ENCODE results near the gene COLEC11.
A peak's percentile ranks its signal among the peaks of the same experiment; 100 is the strongest.
"Not testable (repeated sequence)": the region's sequence is repeated elsewhere in the genome, so short reads cannot be mapped to it uniquely, and the experiment has no call there.

Gene COLEC11

DNA sequence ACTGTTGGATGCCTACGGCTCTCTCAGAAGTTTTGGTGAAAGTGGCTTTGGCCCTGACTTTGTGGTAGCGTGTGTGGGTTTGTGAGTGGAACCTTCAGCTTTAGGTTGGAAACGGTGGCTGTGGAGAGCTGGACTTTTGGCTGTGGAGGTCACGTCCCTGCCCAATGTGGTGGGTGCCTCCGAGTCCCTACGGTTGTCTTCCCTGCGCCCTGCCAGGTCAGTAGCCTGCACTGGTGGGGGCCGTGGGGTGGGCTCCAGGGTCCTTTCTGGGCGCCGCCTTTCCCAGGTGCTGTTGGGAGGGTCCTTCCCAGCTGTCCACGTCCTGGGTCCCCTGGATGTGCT is 11.1 kb downstream of the COLEC11 start:
- DNase-seq (ENCODE audit: low spot score), result no peak

DNA sequence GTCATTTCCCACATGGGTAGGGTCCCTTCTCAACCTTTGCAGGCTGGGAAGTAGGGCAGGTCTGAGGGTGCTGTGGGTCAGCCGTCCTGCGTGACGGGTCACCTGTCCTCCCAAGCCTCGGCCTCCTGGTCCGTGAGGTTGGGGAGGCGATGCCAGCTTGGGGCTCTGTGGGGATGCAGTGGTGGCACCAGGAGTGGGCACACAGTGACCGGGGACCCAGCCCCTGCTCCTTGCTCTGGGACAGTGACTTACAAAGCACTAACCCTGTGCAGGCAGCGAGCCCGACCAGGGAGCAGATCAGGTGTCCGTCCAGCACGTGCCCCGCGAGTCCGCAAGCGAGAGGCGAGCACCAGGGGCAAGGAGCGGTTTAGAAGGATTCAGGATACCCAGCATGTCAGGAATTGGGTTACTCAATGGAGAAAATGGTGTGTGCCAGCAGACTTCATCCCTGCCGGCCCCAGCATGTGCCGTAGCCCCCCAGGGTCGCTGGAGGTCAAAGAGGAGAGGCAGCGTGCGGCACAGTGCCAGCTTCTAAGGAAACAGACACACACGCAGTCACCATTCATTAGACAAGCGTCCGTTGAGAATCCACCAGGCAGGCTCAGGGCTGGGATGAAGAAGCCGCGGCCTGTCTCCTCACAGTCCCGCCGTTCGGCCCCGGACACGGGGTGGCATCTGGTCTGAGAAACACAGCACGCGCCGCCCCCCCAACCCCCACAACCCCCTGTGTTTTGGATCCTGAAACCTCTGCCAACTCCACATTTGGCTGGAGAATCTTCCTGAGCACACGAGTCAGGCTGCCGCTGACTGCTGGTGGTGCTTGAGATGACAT is 11.7 kb downstream of the COLEC11 start:
- DNase-seq (ENCODE audit: low spot score), result peak; percentile 32

DNA sequence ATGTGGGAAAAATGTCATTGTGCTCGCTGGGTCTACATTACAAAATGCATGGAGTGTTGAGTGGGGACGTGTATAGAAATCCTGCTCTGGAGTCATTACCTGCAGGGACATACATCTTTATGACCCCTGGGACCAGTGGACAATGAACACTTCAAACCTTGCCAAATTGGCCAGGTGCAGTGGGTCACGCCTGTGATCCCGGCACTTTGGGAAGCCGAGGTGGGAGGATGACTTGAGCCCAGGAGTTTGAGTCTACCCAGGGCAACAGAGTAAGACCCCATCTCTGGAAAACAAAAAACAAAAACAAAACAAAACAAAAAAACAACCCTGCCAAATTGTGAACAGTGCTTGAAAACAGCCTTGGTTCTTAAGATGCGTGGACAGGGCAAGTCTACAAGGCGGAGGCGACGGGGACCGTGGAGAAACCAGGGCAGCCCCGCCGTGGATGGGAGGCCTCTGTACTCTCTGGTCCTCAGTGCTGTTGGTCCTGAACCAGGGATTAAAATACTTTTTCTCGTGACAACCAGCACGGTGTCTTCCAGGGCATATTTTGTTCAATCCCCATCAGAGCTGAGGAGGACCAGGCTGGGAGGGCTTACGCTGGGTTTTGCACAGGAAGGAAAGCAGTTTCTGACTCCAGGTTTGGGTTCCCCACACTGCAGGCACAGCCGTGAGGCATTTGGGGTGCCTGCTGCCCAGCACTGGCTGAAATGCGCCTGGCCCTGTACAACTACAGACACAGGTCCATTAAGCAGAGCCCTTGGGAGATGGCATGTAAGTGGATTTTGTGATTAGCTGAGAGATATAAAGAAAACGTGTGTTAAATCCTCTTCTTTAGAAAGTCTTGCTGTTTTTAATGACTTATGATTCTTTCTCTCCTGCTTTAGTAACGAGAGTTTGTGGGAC is 13.7 kb downstream of the COLEC11 start:
- DNase-seq (ENCODE audit: low spot score), result no peak

GRCh38 chr2:3609279-3609673 is 14.4 kb downstream of the COLEC11 start:
- not testable (repeated sequence) for DNase-seq (ENCODE audit: low spot score)

- no peak for DNase-seq (ENCODE audit: low spot score)
Observed at GRCh38 chr2:3610415-3610814, 15.5 kb downstream of the COLEC11 start.

DNA sequence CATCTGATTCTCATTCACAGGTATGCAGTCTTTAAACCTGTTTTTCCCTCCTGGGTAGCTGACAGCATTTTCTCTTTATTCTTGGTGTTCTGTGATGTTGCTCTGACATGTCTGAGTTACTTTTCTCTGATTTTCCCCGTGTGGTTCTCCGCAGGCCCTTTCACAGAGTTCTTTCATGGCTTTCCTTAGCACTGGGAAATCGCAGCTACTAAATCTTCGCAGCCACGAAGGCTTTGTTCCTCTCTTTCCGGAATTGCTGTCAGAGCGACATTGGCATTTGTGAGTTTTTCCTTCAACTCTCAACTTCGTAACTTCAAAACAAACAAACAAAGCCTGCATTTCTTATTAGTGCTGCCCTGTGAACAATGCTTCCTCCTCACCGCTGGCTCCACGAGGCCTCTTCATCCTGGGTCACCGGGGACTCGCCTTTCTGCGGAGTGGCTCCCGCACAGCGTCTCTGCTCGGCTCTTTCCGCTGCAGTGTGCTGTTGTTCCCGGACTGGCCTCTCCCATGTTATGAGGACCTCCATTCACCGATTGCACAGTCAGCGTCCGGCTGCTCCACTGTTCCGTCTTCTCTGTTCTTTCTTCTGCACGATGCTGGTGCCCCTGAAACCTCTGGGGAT is 16.1 kb downstream of the COLEC11 start:
- no peak for DNase-seq (ENCODE audit: low spot score)

DNA sequence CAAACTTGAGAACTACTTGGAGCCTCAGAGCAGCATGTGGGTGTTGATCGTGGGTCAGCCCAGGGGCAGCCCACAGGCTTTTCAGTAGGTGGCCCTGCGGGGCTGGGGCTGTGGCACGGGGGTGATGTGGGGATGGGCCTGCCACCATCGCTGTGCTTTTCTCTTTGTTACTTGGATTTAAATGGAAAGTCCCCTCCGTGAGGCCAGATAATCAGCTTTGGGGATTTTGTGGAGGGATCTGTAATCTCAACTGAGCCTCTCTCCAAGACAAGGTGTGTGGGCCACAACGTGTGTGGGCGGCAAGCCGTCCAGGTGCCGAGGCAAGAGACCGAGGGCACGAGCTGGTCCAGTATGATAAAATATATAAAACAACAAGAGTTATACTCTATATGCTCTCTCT is 16.7 kb downstream of the COLEC11 start:
- no peak for DNase-seq (ENCODE audit: low spot score)

DNA sequence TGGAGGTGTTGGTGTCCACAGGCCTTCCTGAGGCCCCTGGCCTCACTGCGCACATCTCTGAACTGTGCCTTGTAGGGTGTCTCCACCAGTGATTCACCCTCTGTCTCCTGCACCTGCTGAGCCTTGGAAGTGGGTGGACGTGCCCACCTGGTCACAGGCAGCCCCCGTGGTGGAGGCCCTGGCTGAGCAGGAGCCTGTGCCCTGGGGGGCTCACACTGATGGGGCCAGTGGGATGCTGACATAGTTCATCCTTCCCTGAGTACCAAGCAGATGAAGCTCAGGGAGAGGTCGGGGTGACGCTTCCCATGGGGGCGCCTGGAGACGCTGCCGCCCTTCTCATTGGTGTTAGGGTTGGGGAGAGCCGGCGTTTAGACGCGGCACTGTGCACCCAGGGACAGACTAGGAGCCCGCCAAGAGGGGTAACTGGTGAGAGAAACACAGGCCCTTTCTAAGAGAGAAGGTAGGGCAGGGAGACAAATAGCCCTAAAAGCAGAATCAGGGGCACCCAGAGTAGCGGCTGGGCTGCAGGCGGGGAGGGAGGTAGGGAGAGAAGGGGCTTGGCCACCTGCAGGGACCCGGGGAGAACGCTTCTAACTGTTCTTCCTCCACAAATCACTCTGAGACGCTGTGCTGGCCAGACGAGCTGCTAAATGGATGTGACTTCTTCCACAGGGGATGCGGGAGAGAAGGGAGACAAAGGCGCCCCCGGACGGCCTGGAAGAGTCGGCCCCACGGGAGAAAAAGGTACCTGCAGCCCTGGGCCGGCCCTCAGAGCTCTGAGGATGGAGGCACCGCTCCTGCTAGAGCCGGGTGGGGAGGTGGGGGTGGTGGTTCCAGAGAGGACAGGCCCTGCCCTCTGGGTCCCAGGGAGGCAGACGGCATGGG is 18.0 kb downstream of the COLEC11 start:
- no peak for DNase-seq (ENCODE audit: low spot score)

- no peak for DNase-seq (ENCODE audit: low spot score)
Observed at GRCh38 chr2:3613524-3613905, 18.6 kb downstream of the COLEC11 start.

- DNase-seq (ENCODE audit: low spot score), result not testable (repeated sequence)
Observed at GRCh38 chr2:3614743-3615142, 19.8 kb downstream of the COLEC11 start.

DNA sequence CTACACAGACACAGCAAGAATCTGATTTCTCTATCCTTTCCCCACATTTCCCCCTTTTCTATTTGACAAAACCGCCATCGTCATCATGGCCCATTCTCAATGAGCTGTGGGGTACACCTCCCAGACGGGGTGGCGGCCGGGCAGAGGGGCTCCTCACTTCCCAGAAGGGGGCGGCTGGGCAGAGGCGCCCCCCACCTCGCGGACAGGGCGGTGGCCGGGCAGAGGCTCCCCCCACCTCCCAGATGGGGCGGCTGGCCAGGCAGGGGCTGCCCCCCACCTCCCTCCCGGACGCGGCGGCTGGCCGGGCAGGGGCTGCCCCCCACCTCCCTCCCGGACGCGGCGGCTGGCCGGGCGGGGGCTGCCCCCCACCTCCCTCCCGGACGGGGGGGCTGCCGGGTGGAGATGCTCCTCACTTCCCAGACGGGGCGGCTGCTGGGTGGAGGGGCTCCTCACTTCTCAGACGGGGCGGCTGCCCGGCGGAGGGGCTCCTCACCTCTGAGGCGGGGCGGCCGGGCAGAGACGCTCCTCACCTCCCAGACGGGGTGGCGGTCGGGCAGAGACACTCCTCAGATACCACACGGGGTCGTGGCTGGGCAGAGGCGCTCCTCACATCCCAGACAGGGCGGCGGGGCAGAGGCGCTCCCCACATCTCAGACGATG is 20.8 kb downstream of the COLEC11 start:
- not testable (repeated sequence) for DNase-seq (ENCODE audit: low spot score)

GRCh38 chr2:3616435-3617197 is 21.7 kb downstream of the COLEC11 start:
- not testable (repeated sequence) for DNase-seq (ENCODE audit: low spot score)

GRCh38 chr2:3617198-3617890 is 22.4 kb downstream of the COLEC11 start:
- DNase-seq (ENCODE audit: low spot score), result no peak

DNA sequence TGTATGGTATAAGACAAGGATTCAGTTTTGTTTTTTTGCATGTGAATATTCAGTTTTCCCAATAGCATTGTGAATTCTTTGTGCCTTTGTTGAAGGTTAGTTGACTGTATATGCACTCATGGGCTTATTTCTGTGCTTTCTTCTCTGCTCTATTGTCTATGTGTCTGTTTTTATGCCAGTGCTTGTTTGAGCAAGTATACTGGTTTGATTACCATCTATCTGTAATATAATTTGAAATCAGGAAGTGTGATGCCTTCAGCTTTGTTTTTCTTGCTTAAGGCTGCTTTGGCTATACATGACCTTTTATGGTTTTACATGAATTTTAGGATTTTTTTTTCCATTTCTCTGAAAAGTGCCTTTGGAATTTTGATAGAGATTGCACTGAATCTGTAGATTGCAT is 23.5 kb downstream of the COLEC11 start:
- DNase-seq (ENCODE audit: low spot score), result no peak

- DNase-seq (ENCODE audit: low spot score), result no peak
Observed at GRCh38 chr2:3619033-3619432, 24.1 kb downstream of the COLEC11 start.

DNA sequence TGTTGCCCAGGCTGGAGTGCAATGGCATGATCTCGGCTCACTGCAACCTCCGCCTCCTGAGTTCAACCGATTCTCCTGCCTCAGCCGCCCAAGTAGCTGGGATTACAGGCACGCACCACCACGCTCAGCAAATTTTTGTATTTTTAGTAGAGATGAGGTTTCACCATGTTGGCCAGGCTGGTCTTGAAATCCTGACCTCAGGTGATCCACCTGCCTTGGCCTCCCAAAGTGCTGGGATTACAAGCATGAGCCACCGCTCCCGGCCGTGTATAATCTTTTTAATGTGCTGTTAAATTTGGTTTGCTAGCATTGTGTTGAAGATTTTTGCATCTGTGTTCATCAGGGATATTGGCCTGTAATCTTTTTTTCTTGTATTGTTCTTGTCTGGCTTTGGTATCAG is 24.7 kb downstream of the COLEC11 start:
- DNase-seq (ENCODE audit: low spot score), result not testable (repeated sequence)

DNA sequence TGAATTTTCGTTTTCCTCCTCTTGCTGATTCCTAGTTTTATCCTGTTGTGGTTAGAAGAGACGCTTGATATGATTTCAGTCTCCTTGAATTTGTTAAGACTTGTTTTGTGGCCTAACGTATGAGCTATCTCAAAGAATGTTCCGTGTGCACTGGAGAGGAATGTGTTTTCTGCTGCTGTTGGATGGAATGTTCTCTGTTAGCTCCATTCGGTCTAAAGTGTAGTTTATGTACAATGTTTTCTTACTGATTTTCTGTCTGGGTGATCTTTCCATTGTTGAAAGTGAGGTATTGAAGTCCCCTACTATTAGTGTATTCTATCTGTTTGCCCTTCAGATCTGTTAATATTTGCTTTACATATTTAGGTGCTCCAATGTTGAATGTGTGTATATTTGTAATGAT is 25.9 kb downstream of the COLEC11 start:
- DNase-seq (ENCODE audit: low spot score), result no peak

- DNase-seq (ENCODE audit: low spot score), result no peak
Observed at GRCh38 chr2:3622967-3623366, 28.1 kb downstream of the COLEC11 start.

DNA sequence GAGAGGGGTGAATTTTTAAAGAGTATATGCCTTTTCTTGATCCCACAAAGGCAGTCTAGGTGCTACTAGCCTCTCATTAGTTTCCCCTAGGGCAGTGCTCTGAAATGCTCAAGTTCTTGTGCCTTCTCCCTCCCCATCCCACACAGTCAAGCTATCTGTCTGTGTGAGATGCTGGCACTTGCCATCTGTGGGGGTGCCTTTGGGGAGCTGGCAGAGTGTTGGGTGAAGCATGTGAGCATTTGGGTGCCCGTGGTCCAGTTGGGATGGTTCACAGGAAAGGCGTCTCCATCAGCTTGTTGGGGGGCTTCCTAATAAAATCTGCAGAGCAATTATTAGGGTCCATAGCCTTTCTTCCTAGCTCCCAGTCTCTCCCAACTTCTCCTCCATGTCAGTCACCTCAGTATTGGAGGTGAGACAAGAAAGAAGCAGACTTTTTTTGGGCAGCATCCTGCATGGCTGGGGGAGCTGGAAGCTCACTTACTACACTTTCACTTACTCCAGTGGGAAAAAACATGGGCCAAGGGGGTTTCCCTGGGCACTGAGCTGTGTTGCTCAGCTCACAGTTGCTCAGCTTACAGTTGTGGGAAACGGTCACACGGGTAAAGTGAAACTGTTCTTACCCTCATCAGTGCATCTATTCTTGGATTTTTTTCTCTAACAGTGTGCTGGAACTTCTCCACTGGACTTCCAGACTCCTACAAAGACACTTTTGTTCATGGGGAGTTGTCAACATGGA is 29.3 kb downstream of the COLEC11 start:
- DNase-seq (ENCODE audit: low spot score), result no peak

Data from pons (tissue), 1 donor.